ENCODE data around the gene TNPO2.
"Not testable (repeated sequence)": the region's sequence is repeated elsewhere in the genome, so short reads cannot be mapped to it uniquely, and the experiment has no call there.

The TNPO2 gene

DNA sequence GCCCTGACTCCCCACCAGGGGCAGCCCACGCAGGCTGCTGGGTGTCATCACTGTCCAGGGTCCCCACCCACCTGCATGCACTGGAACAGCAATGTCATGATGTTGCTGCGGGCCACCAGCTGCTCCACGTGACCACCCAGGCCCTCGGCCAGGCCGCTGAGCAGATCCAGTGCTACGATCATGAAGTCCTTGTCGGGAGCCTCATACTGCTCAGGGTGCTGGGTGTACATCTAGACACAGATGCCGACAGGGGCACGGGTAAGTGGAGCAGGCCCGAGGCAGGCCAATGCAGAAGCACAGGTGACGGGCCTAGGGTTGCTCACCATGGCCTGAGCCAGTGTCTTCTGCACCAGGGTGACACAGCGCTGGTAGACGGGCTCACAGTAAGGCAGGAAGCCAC, 18.6 kb downstream of the TNPO2 start:
- DNase-seq (ENCODE audit: low read depth), result no peak

GRCh38 chr19:12703046-12703445, 20.7 kb downstream of the TNPO2 start:
- DNase-seq (ENCODE audit: low read depth), result no peak

- DNase-seq (ENCODE audit: low read depth), result no peak
These were observed 22.0 kb downstream of the TNPO2 start for GRCh38 chr19:12701596-12702282.

DNA sequence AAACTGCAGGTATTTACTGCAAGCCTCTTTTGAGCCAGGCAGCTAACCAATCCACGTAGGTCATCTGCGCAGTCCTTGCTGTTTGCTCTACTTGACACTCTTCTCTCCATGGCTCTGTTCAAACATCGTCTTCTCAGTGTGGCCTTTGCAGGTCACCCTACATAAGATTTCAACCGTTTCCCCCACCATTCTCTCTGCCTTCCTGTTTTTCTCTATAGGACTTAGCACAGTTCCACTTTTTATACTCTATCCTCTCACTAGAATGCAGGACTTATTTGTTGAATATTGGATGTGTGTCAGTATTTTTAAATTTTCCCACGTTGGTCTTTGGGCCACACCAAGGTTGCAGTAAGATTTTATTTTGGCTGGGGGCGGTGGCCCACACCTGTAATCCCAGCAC, 25.6 kb downstream of the TNPO2 start:
- no peak for DNase-seq (ENCODE audit: low read depth)

- DNase-seq (ENCODE audit: low read depth), result not testable (repeated sequence)
These were observed 26.3 kb downstream of the TNPO2 start for GRCh38 chr19:12697425-12697824.

- peak; percentile 100 for DNase-seq (ENCODE audit: low read depth)
These were observed 27.1 kb downstream of the TNPO2 start, which contains the start of gene FBXW9 for GRCh38 chr19:12696366-12697335. Gene FBXW9 (minus strand): TSS chr19:12696631. CDS start chr19:12696581, 50 bp downstream.

GRCh38 chr19:12695997-12696365, 27.8 kb downstream of the TNPO2 start:
- no peak for DNase-seq (ENCODE audit: low read depth)

DNA sequence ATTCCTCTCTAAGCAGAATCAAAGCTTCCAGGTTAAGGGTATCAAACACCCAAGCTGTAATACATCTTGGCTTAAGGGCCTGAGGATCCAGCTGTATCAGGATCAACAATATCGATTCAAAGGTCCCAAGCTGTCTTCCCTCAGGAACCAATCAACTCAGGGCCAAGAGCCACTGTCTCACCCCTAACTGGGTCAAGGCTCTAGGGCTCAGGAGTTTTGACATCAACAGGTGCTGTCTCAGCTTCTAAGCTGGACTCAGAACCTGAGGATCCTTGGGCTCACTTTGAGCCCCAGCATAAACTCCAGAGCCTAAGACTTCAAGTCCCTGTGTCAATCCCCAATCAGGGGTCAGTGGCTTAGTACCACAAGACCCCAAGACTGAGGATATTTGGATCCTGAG, 28.2 kb downstream of the TNPO2 start:
- no peak for DNase-seq (ENCODE audit: low read depth)

DNA sequence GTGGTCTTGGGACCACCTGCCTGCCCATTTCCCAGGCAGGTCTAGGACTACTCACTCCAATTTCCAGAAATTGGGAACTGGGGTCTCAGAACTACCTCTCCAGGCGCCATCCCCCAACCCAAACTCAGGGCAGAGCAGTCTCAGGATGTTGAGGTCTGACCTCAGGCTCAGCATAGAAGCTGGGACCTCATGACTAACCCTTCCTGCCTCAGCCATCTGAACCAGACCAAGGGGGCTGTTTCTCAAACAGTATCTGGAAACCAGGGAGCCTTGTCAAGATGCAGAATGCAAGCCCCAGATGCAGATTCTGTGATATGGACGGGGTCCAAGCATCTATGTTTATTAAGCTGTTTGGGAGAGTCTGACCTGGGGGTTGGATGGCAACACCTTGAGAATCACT, 28.6 kb downstream of the TNPO2 start:
- no peak for DNase-seq (ENCODE audit: low read depth)

- no peak for DNase-seq (ENCODE audit: low read depth)
These were observed 29.1 kb downstream of the TNPO2 start for GRCh38 chr19:12694641-12695040.

DNA sequence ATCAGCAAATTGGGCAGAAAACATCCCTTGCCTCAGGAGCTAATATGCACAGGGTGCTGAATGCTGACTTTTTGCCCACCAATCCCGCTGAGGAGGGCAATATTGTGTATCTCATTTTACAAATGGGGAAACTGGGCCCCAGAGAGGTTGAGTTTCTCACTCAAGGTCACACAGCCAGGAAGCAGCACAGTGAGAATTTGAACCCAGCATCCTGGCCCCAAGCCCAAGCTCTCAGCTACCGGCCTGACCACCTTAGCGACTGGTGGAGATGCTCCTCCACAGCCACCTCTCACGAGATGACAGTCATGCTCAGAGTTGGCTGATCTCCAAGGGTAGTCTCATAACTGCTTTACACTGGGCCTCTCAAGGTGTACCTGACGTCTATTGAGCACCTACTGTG, 30.8 kb downstream of the TNPO2 start:
- DNase-seq (ENCODE audit: low read depth), result no peak

GRCh38 chr19:12689581-12690216, 34.0 kb downstream of the TNPO2 start:
- no peak for DNase-seq (ENCODE audit: low read depth)

DNA sequence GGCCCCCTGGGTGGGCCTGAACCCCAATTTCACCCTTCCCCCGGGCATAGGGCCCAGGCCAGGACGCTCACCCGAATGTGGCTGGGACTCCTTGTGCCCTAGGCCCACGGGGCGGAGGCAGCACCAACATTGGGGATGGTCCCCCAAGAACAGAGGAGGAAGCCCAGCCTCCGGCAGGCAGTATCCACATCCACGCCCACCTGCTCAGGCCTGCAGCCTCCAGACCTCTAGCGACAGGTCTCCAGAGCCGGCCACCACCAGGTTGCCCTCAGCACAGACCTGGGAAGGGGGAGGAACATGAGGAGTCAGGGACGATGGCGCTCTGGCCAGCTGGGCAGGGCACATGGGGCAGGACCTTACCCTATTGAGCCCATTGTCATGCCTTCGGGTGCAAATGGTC, 34.7 kb downstream of the TNPO2 start:
- no peak for DNase-seq (ENCODE audit: low read depth)

- DNase-seq (ENCODE audit: low read depth), result no peak
These were observed 36.1 kb downstream of the TNPO2 start, which contains the start of gene GNG14 for GRCh38 chr19:12687496-12688196. Gene GNG14 (plus strand): TSS chr19:12687998. CDS start chr19:12688049, 51 bp downstream.

DNA sequence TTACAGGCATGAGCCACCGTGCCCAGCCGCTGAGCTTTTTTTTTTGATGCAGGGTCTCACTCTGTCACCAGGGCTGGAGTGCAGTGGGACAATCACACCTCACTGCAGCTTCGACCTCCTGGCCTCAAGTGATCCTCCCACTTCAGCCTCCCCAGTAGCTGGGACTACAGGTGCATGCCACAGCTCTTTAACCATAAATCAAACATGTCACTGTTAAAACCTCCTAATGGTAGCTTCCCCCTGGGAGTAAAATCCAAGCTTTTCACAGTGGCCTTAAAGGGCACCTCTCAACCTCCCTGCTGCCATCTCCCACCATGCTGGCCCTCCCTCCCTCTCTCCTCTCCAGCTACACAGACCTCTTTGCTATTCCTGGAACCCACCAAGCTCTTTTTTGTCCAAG, 37.9 kb downstream of the TNPO2 start:
- DNase-seq (ENCODE audit: low read depth), result no peak

DNA sequence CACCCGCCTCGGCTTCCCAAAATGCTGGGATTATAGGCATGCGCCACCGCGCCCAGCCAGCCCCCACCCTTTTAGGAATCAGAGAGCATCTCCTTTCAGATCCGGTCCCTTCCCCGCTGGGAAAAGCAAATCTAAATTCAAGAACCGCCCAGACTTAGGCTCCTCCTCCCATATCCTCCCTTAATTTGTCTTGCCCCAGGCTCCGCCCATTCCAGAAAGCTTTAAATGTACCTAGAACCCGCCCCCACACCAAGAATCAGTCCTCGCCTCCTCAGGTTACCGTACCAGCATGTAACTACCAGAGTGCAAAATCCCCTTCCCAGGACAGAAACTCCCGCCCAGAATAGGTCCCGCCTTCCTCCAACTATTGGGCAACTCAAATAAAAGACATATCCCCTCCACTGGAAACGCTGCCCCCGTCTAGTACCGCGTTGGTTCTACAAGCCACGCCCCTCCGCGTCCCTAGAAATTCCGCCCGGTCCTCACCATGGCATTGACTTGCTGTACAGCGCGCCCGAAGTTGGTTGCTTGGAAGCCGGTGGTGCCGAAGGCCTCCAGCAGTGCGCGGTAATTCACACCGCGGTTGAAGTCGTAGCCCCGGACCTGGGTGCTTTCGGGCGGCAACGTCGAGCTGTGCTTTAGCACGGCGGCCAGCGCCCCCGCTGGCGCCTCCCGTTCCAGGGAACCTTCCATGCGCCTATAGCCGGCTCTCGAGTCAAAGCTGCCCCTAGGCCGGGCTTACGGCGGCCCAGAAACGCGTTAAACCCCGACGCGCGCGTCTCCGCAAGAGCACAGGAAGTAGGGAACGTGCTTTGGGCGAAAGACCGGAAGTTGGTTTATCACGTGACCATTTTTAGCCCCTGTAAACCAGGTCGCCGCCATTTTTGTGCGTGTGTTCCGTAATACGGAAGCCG, 42.4 kb downstream of the TNPO2 start, which contains the start of gene DHPS:
TSS of gene DHPS (minus strand) at position 807 of the 914 bp plus-strand sequence. CDS start at position 693, 114 bp downstream.
- DNase-seq (ENCODE audit: low read depth), result peak; percentile 57

- no peak for DNase-seq (ENCODE audit: low read depth)
These were observed 43.7 kb downstream of the TNPO2 start for GRCh38 chr19:12680034-12680433.

- DNase-seq (ENCODE audit: low read depth), result not testable (repeated sequence)
These were observed 45.7 kb downstream of the TNPO2 start for GRCh38 chr19:12678039-12678438.

DNA sequence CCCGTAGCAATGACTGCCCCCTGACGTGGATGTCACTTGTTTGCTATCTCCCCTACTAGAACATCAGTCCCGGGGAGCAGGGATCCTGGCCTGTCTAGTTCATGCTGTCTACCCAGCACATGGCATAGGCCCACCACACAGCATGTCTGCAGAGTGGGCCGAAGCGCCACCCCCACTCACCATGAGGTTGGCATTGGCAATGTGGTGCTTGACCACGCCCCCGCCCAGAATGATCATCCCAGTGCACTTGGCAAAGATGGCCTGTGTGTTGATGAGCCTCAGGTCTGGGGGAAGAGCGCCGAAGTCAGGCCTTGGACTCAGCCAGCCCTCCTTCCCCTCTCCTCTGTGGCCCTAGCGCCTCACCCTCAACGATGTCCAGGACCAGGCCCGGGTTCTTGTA, 46.8 kb downstream of the TNPO2 start:
- no peak for DNase-seq (ENCODE audit: low read depth)

GRCh38 chr19:12676384-12676792, 47.3 kb downstream of the TNPO2 start:
- DNase-seq (ENCODE audit: low read depth), result peak; percentile 83

GRCh38 chr19:12675940-12676339, 47.8 kb downstream of the TNPO2 start:
- no peak for DNase-seq (ENCODE audit: low read depth)

Data from stimulated activated CD8-positive, alpha-beta memory T cell treated with anti-CD3 and anti-CD28 coated beads, Interleukin-15, amount 100 ng/mL, for 24 hours (primary cell).